Epithelial cell of proximal tubule (primary cell): Measurements from ENCODE around the gene PRDM16. TPM values are rescaled to one million over a fixed set of nuclear protein-coding genes. Genes with fewer than 3 reads are reported as not detected.

ENCODE experiments used
- DNase-seq: peaks from one replicate; pipeline ENCODE4 v3.0.0-alpha.2; 2011; ENCODE audit warnings: low read depth
- H3K4me3 ChIP-seq: 2 replicates; pipeline ENCODE4 v1.5.1; 2011; ENCODE audit warnings: low read depth, mild to moderate bottlenecking, low read length
- CTCF ChIP-seq: conservative IDR thresholded peaks from 2 replicates; pipeline ENCODE4 v1.5.1; 2012; ENCODE audit warnings: low read depth, mild to moderate bottlenecking, low read length
- total RNA-seq: library from RNA; depleted of rRNA; stranded (reverse); fragments of >200 nt; gene quantifications from 2 replicates; pipeline ENCODE4 v1.2.3, GENCODE V29; 2015

Gene PRDM16
- total RNA-seq, 1 donor from 2014 or later: 0.06 TPM

GRCh38 chr1:3050603-3051002 lies 18.4 kb upstream of the PRDM16 start:
- TF ChIP-seq CTCF: no peak
- no peak overlapping the region for H3K4me3 ChIP-seq
- no peak for DNase-seq

- no peak for DNase-seq
- no peak for TF ChIP-seq CTCF
Observed at GRCh38 chr1:3051270-3052268, 17.4 kb upstream of the PRDM16 start.

GRCh38 chr1:3052501-3052900 lies 16.5 kb upstream of the PRDM16 start:
- TF ChIP-seq CTCF: no peak
- no peak overlapping the region for H3K4me3 ChIP-seq
- no peak for DNase-seq

More at GRCh38 chr1:3051270-3052268, 17.4 kb upstream of the PRDM16 start:
- no peak overlapping the region for H3K4me3 ChIP-seq

- no peak for TF ChIP-seq CTCF
- no peak for DNase-seq
- H3K4me3 ChIP-seq: no peak overlapping the region
Observed at GRCh38 chr1:3053366-3053980, 15.5 kb upstream of the PRDM16 start.

- TF ChIP-seq CTCF: no peak
- DNase-seq: no peak
- H3K4me3 ChIP-seq: no peak overlapping the region
Observed at GRCh38 chr1:3053986-3054385, 15.0 kb upstream of the PRDM16 start.

GRCh38 chr1:3054474-3054873 lies 14.5 kb upstream of the PRDM16 start:
- no peak for TF ChIP-seq CTCF
- DNase-seq: no peak
- H3K4me3 ChIP-seq: no peak overlapping the region
